K562 (cell line): ENCODE measurements around the gene ANO9. TPM values are rescaled to one million over a fixed set of nuclear protein-coding genes. Genes with fewer than 3 reads are reported as not detected.

ENCODE experiments used
- ATAC-seq: fragments of 200-7000 bp; cut with Tn5 transposase; 3 replicates; pipeline ENCODE4 v1.9.1; 2020; ENCODE audit warnings: moderate library complexity
- BruUV-seq: library from RNA; stranded (reverse); fragments of 400-500 nt; replicated peaks from 2 replicates; lab custom pipeline; 2021; lab: Mats Ljungman, UMichigan
- CTCF ChIA-PET: fragments of 300-600 bp; formaldehyde crosslinking; extraction: SDS; loops from one replicate; lab custom pipeline; 2021; ENCODE audit warnings: low intra/inter-chr PET ratio; lab: Yijun Ruan, JAX
- POLR2A ChIA-PET: fragments of 300-600, 350-650 bp; sonication (Branson Sonifier 250); formaldehyde crosslinking; extraction: SDS; loops from one replicate; lab custom pipeline; 2021; ENCODE audit warnings: antibody characterized with exemption, inconsistent platforms; lab: Yijun Ruan, JAX
- DNase-seq, 4 experiments: peaks; one replicate each; pipeline versions ENCODE4 v3.0.0 to v3.0.0-alpha.2; 2011 to 2018; ENCODE audit warnings: low spot score in 3 of 4, mixed read lengths in 3 of 4; ENCODE audit errors: extremely low read depth in 1 of 4
- FAIRE-seq: peaks from 2 replicates; lab custom pipeline; 2011; peaks lifted over from hg19 to GRCh38; lab: Jason Lieb, UNC
- H2AFZ ChIP-seq: 2 replicates; pipeline ENCODE4 v1.6.0; 2011; ENCODE audit warnings: low read depth, low read length, control low read depth, inconsistent platforms
- H3K27ac ChIP-seq: fragments of 200-600 bp; 3 replicates; pipeline ENCODE4 v1.8.0; 2011; ENCODE audit warnings: low read depth, mild to moderate bottlenecking, control low read depth, inconsistent platforms, low read length, moderate library complexity, mixed read lengths; ENCODE audit errors: extremely low read depth
- H3K27me3 ChIP-seq, 2 experiments: fragments of 300-600 bp in 1 of 2; 2 replicates in 1 of 2; 3 replicates in 1 of 2; pipeline versions ENCODE4 v1.6.0 to v1.8.0; 2011; ENCODE audit warnings: inconsistent platforms in 2 of 2, low read length in 2 of 2, mild to moderate bottlenecking in 1 of 2, mixed read lengths in 1 of 2, moderate library complexity in 1 of 2; ENCODE audit not compliant: control insufficient read depth in 2 of 2, insufficient read depth in 2 of 2
- H3K36me3 ChIP-seq: fragments of 300-600 bp; 3 replicates; pipeline ENCODE4 v1.8.0; 2011; ENCODE audit warnings: mild to moderate bottlenecking, low read length, inconsistent platforms; ENCODE audit not compliant: control insufficient read depth, insufficient read depth
- H3K4me1 ChIP-seq, 2 experiments: fragments of 200-600 bp in 1 of 2; replicated peaks in 1 of 2; 2 replicates in 1 of 2; 3 replicates in 1 of 2; pipeline versions ENCODE4 v1.5.1 to v1.8.0; 2011; ENCODE audit warnings: inconsistent platforms in 2 of 2, low read length in 2 of 2, mild to moderate bottlenecking in 1 of 2, mixed read lengths in 1 of 2, moderate library complexity in 1 of 2; ENCODE audit not compliant: control insufficient read depth in 2 of 2, insufficient read depth in 2 of 2
- H3K4me2 ChIP-seq: 2 replicates; pipeline ENCODE4 v1.6.1; 2011; ENCODE audit warnings: low read length, control low read depth, inconsistent platforms, mixed read lengths; ENCODE audit not compliant: insufficient read depth
- H3K4me3 ChIP-seq: fragments of 200-600 bp; sonication (generic), shearing (Covaris generic); 2 replicates; pipeline ENCODE4 v1.5.1; 2016; ENCODE audit warnings: control low read depth, inconsistent platforms
- H3K79me2 ChIP-seq: fragments of 200-600 bp; 3 replicates; pipeline ENCODE4 v1.8.0; 2011; ENCODE audit warnings: low read length, inconsistent platforms; ENCODE audit not compliant: control insufficient read depth, insufficient read depth
- H3K9ac ChIP-seq, 2 experiments: 2 replicates each; pipeline versions ENCODE4 v1.6.0 to v1.6.1; 2011; ENCODE audit warnings: low read depth in 2 of 2, low read length in 2 of 2, control low read depth in 1 of 2, inconsistent platforms in 1 of 2, mild to moderate bottlenecking in 1 of 2, mixed read lengths in 1 of 2; ENCODE audit not compliant: insufficient read depth in 1 of 2
- H3K9me1 ChIP-seq: one replicate; pipeline ENCODE4 v1.6.0; 2011; ENCODE audit warnings: inconsistent platforms, mild to moderate bottlenecking, low read length, moderate library complexity; ENCODE audit not compliant: control insufficient read depth, insufficient read depth
- H3K9me3 ChIP-seq: replicated peaks from 2 replicates; pipeline ENCODE4 v1.5.1; 2011; ENCODE audit warnings: low read depth, low read length, inconsistent platforms; ENCODE audit not compliant: control insufficient read depth, insufficient read depth
- H4K20me1 ChIP-seq: replicated peaks from 2 replicates; pipeline ENCODE4 v1.6.1; 2011; ENCODE audit warnings: low read length, inconsistent platforms, mixed read lengths; ENCODE audit not compliant: control insufficient read depth, insufficient read depth
- DPF2 ChIP-seq: fragments of 450-650 bp; IDR thresholded peaks from 2 replicates; pipeline ENCODE4 v1.6.1; 2016
- NEUROD1 ChIP-seq: fragments of 150-350 bp; IDR thresholded peaks from 2 replicates; pipeline ENCODE4 v1.6.1; 2014; ENCODE audit warnings: borderline replicate concordance, low read length, low read depth; ENCODE audit not compliant: partially characterized antibody
- NR2C2 ChIP-seq, 2 experiments: fragments of 200-800 bp in 1 of 2; sonication (Bioruptor generic) in 1 of 2; sonication (generic) in 1 of 2; formaldehyde crosslinking in 1 of 2; IDR thresholded peaks; 2 replicates each; pipeline versions ENCODE4 v1.6.1 to v1.8.0; 2016 to 2022; ENCODE audit warnings: mild to moderate bottlenecking in 1 of 2, missing compliant biosample characterization in 1 of 2, missing genetic modification characterization in 1 of 2, missing genetic modification reagents in 1 of 2
- NRF1 ChIP-seq, 2 experiments: fragments of 450-650 bp; IDR thresholded peaks in 1 of 2; conservative IDR thresholded peaks in 1 of 2; 2 replicates each; pipeline ENCODE4 v1.6.1; 2014; ENCODE audit warnings: mild to moderate bottlenecking in 2 of 2
- ZBTB8A ChIP-seq: fragments of 450-650 bp; IDR thresholded peaks from 2 replicates; pipeline ENCODE4 v1.6.1; 2018; ENCODE audit warnings: mild to moderate bottlenecking, moderate library complexity; ENCODE audit not compliant: partially characterized antibody
- ZNF175 ChIP-seq: fragments of 200-800 bp; sonication (Bioruptor generic); IDR thresholded peaks from 2 replicates; pipeline ENCODE4 v1.6.1; 2016; ENCODE audit warnings: low read depth, mild to moderate bottlenecking, missing genetic modification characterization, missing compliant biosample characterization
- ZNF263 ChIP-seq: sonication (generic); formaldehyde crosslinking; IDR thresholded peaks from 2 replicates; pipeline ENCODE4 v1.8.0; 2022; ENCODE audit warnings: mild to moderate bottlenecking, missing genetic modification reagents, borderline replicate concordance
- ZNF347 ChIP-seq: fragments of 450-650 bp; formaldehyde crosslinking; IDR thresholded peaks from 2 replicates; pipeline ENCODE4 v1.4.0; 2020; ENCODE audit warnings: low read depth, mild to moderate bottlenecking, moderate library complexity
- ZNF584 ChIP-seq: fragments of 200-800 bp; sonication (Bioruptor generic); IDR thresholded peaks from 2 replicates; pipeline ENCODE4 v1.6.1; 2016; ENCODE audit warnings: low read depth, mild to moderate bottlenecking, missing genetic modification characterization, missing compliant biosample characterization
- WGBS: fragments of 100-300 bp; shearing (Covaris generic); methylation state at CpG from one replicate; pipeline ENCODE4 v1.1.6; 2016; ENCODE audit warnings: low coverage, mixed read lengths; ENCODE audit not compliant: insufficient coverage; ENCODE audit errors: missing lambda C conversion rate; 5-methylcytosine and 5-hydroxymethylcytosine counted together
- in situ Hi-C: fragments of 300-500 bp; cut with MboI; formaldehyde crosslinking; loops from 4 replicates; pipeline ENCODE4 v1.15.0; 2018; ENCODE audit warnings: inconsistent platforms, mixed read lengths
- intact Hi-C: fragments of 100-400 bp; cut with micrococcal nuclease; formaldehyde crosslinking; loops from 2 replicates; pipeline ENCODE4 v1.14.2; 2022
- polyA plus RNA-seq, 8 experiments: library from polyadenylated mRNA; depleted of rRNA in 4 of 8; stranded (reverse) in 5 of 8; unstranded in 3 of 8; fragments of >200 nt; fragmentation: Nextera tagmentation in 2 of 8; fragmentation: Illumina TruSeq in 1 of 8; extraction: Ambion mirVana in 2 of 8; extraction: Trizol in 1 of 8; gene quantifications; 2 replicates each; pipeline versions ENCODE4 v1.2.1 to v1.2.3, GENCODE V29; 2011 to 2014; ENCODE audit warnings: inconsistent platforms in 1 of 8, missing spikeins in 1 of 8
- total RNA-seq, 7 experiments: library from RNA; depleted of rRNA in 6 of 7; stranded (reverse); fragments of >200 nt in 6 of 7; fragmentation: Illumina TruSeq in 2 of 7; extraction: Trizol in 2 of 7; gene quantifications; 2 replicates each; pipeline versions ENCODE4 v1.2.1 to v1.2.3, GENCODE V29; 2011 to 2021; ENCODE audit warnings: low replicate concordance in 1 of 7
- TF ChIP-seq, protein P1 (sequence below), 3 experiments: fragments of 200-800 bp in 1 of 3; sonication (Bioruptor generic) in 1 of 3; sonication (generic) in 1 of 3; formaldehyde crosslinking in 1 of 3; IDR thresholded peaks; 2 replicates each; pipeline versions ENCODE4 v1.6.1 to v1.8.0; 2016 to 2022; ENCODE audit warnings: mild to moderate bottlenecking in 2 of 3, missing compliant biosample characterization in 2 of 3, missing genetic modification characterization in 2 of 3, missing genetic modification reagents in 1 of 3
- TF ChIP-seq, protein P2 (sequence below): sonication (generic); formaldehyde crosslinking; IDR thresholded peaks from 2 replicates; pipeline ENCODE4 v1.8.0; 2022; ENCODE audit warnings: mild to moderate bottlenecking, low read depth, missing genetic modification reagents
- TF ChIP-seq, protein P3 (sequence below): fragments of 450-650 bp; IDR thresholded peaks from 2 replicates; pipeline ENCODE4 v1.6.1; 2016
- TF ChIP-seq, protein P4 (sequence below), 2 experiments: fragments of 450-650 bp; conservative IDR thresholded peaks; 2 replicates each; pipeline ENCODE4 v1.6.1; 2017; ENCODE audit warnings: mild to moderate bottlenecking in 2 of 2, moderate library complexity in 2 of 2

The ANO9 gene
- total and polyA plus RNA-seq, 9 of the 15 experiments (the other 6 are each of a cell fraction or from before 2014, with no cell fraction given) = 0.20 to 14.5 (median 4.5) TPM

DNA sequence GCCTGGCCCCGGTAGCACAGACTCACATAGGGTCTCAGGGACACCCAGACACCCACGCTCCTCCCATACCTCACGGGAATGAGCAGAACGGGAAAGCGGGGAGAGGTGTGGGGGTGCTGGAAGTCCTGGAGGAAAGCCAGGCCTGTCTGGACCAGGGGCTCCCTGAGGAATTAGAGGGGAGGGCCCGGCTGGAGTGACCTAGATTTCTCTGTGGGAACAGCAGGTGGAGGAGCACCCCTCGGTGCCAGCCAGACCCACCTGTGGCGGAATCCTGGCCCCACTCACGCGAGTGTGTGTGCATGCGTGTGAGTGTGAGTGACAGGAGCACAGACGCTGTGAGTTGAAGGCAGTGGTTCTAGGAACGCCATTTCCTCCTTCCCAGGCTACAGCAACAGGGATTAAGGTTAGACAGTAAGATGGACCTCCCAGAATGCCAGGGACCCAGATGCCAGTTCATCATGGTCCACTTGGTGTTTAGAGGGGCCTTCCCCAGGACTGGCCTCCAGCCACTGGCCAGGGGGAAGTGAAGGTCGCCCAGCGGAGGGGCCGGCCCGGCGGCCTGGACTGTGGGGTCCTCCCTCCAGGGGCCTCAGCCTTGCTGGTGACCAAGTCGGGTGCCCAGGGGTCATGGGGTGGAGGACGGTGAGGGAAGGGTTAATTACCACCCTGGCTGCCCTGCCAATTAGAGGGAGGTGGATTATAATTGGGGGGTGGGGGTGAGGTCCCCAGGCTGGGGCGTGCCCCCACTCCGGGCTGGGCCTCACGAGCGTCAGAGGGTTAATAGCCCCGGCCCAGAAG, 46.8 kb downstream of the ANO9 start:
- Histone ChIP-seq H3K9ac (peak overlapping the region; percentile 94 to 99), H3K27ac (peak overlapping the region; percentile 93), H3K79me2 (peaks cover 35% of the 10 kb centered on the region), H3K27me3 (no peaks in the 10 kb centered on the region), H3K4me2 (peak overlapping the region; percentile 97), H3K4me1 (peaks cover 20 to 71% of the 10 kb centered on the region in 2 experiments), H3K36me3 (peaks cover 41% of the 10 kb centered on the region; the same call in 2 of the 3 replicates), H2AFZ (peak overlapping the region; percentile 88), H4K20me1 (no peaks in the 10 kb centered on the region), H3K4me3 (peak overlapping the region; percentile 67), H3K9me3 (peaks cover 2% of the 10 kb centered on the region; the same call in 1 of the 2 replicates), H3K9me1 (no peaks in the 10 kb centered on the region)
- WGBS = 18% methylated on average over 21 of the region's 25 CpGs
- intact Hi-C loops = loop anchor here (5.0 kb wide), 1 partner anchor 52 kb away; no protein-coding TSS in a partner anchor
- CTCF ChIA-PET = no interaction called here
- no TSS peak for BruUV-seq
- ATAC-seq (no peak), FAIRE-seq (peak; percentile 84), DNase-seq (peak in 3 of 4 experiments; percentile 22 to 30 (median 27))
- POLR2A ChIA-PET = interaction anchor here (1.0 to 1.3 kb wide), 2 partner anchors 10 to 12 kb away, joined by 3 to 4 read pairs; no protein-coding TSS in a partner anchor
- in situ Hi-C loops = no loop called here
- no peak for TF ChIP-seq ZNF584 (CRISPR knock-in tag)
- TF ChIP-seq, protein P1, sequence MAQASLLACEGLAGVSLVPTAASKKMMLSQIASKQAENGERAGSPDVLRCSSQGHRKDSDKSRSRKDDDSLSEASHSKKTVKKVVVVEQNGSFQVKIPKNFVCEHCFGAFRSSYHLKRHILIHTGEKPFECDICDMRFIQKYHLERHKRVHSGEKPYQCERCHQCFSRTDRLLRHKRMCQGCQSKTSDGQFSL (CRISPR knock-in tag; IDR thresholded peaks at IDR 0.05) = peak; percentile 48; the same call in 1 of the 2 replicates
- TF ChIP-seq, protein P1 (tag; IDR thresholded peaks at IDR 0.05) = peak in 1 of 2 experiments; percentile 41; a peak in 1 of 4 replicates
- TF ChIP-seq ZNF347 (CRISPR knock-in tag) = no peak
- TF ChIP-seq ZNF175 (CRISPR knock-in tag) = 0 out of 2 replicates have a peak, but pooled peaks have one; percentile 22
- no peak for TF ChIP-seq ZBTB8A
- TF ChIP-seq DPF2 = 0 out of 2 replicates have a peak, but pooled peaks have one; percentile 6
- no peak for TF ChIP-seq NEUROD1
- TF ChIP-seq, protein P2, sequence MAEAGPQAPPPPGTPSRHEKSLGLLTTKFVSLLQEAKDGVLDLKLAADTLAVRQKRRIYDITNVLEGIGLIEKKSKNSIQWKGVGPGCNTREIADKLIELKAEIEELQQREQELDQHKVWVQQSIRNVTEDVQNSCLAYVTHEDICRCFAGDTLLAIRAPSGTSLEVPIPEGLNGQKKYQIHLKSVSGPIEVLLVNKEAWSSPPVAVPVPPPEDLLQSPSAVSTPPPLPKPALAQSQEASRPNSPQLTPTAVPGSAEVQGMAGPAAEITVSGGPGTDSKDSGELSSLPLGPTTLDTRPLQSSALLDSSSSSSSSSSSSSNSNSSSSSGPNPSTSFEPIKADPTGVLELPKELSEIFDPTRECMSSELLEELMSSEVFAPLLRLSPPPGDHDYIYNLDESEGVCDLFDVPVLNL (CRISPR knock-in tag) = 0 out of 2 replicates have a peak, but pooled peaks have one; percentile 36
- TF ChIP-seq, protein P3, sequence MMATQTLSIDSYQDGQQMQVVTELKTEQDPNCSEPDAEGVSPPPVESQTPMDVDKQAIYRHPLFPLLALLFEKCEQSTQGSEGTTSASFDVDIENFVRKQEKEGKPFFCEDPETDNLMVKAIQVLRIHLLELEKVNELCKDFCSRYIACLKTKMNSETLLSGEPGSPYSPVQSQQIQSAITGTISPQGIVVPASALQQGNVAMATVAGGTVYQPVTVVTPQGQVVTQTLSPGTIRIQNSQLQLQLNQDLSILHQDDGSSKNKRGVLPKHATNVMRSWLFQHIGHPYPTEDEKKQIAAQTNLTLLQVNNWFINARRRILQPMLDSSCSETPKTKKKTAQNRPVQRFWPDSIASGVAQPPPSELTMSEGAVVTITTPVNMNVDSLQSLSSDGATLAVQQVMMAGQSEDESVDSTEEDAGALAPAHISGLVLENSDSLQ = peak; percentile 84
- peak; percentile 35; the same call in 1 of the 2 replicates for TF ChIP-seq NR2C2 (CRISPR knock-in tag; IDR thresholded peaks at IDR 0.05)
- no peak for TF ChIP-seq NR2C2 (tag; IDR thresholded peaks at IDR 0.05)
- 0 out of 2 replicates have a peak, but pooled peaks have one; percentile 10 for TF ChIP-seq ZNF263 (CRISPR knock-in tag)
- peak in 1 of 2 experiments; percentile 54; a peak in 3 of 4 replicates for TF ChIP-seq NRF1 (conservative IDR thresholded peaks at IDR 0.05 in 1 of 2, IDR thresholded peaks at IDR 0.05 in 1 of 2)
- TF ChIP-seq, protein P4, sequence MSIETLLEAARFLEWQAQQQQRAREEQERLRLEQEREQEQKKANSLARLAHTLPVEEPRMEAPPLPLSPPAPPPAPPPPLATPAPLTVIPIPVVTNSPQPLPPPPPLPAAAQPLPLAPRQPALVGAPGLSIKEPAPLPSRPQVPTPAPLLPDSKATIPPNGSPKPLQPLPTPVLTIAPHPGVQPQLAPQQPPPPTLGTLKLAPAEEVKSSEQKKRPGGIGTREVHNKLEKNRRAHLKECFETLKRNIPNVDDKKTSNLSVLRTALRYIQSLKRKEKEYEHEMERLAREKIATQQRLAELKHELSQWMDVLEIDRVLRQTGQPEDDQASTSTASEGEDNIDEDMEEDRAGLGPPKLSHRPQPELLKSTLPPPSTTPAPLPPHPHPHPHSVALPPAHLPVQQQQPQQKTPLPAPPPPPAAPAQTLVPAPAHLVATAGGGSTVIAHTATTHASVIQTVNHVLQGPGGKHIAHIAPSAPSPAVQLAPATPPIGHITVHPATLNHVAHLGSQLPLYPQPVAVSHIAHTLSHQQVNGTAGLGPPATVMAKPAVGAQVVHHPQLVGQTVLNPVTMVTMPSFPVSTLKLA (conservative IDR thresholded peaks at IDR 0.05) = peak in 1 of 2 experiments; percentile 45; a peak in 1 of 4 replicates
